Measurements from ENCODE around the gene CHST2.

The CHST2 gene

GRCh38 chr3:143099690-143100089, 19.9 kb upstream of the CHST2 start:
- no peak overlapping the region for H3K4me3 ChIP-seq (ENCODE audit: low read length)
- no peak for TF ChIP-seq CTCF (conservative IDR thresholded peaks at IDR 0.05; ENCODE audit: low read depth, low read length)
- DNase-seq (ENCODE audit: low read depth) = no peak

- DNase-seq (ENCODE audit: low read depth) = no peak
- TF ChIP-seq CTCF (conservative IDR thresholded peaks at IDR 0.05; ENCODE audit: low read depth, low read length) = no peak
- H3K4me3 ChIP-seq (ENCODE audit: low read length) = no peak overlapping the region
Observed at GRCh38 chr3:143100451-143100850, 19.1 kb upstream of the CHST2 start.

- no peak overlapping the region for H3K4me3 ChIP-seq (ENCODE audit: low read length)
- TF ChIP-seq CTCF (conservative IDR thresholded peaks at IDR 0.05; ENCODE audit: low read depth, low read length) = no peak
- DNase-seq (ENCODE audit: low read depth) = no peak
Observed at GRCh38 chr3:143101792-143102381, 17.7 kb upstream of the CHST2 start.

- no peak overlapping the region for H3K4me3 ChIP-seq (ENCODE audit: low read length)
- no peak for TF ChIP-seq CTCF (conservative IDR thresholded peaks at IDR 0.05; ENCODE audit: low read depth, low read length)
- DNase-seq (ENCODE audit: low read depth) = no peak
Observed at GRCh38 chr3:143103652-143104051, 15.9 kb upstream of the CHST2 start.

GRCh38 chr3:143105170-143105569, 14.4 kb upstream of the CHST2 start:
- DNase-seq (ENCODE audit: low read depth) = no peak
- no peak overlapping the region for H3K4me3 ChIP-seq (ENCODE audit: low read length)
- TF ChIP-seq CTCF (conservative IDR thresholded peaks at IDR 0.05; ENCODE audit: low read depth, low read length) = no peak

GRCh38 chr3:143109861-143110260, 9.7 kb upstream of the CHST2 start:
- no peak overlapping the region for H3K4me3 ChIP-seq (ENCODE audit: low read length)
- DNase-seq (ENCODE audit: low read depth) = no peak
- no peak for TF ChIP-seq CTCF (conservative IDR thresholded peaks at IDR 0.05; ENCODE audit: low read depth, low read length)

- TF ChIP-seq CTCF (conservative IDR thresholded peaks at IDR 0.05; ENCODE audit: low read depth, low read length) = no peak
- DNase-seq (ENCODE audit: low read depth) = no peak
- H3K4me3 ChIP-seq (ENCODE audit: low read length) = no peak overlapping the region
Observed at GRCh38 chr3:143110371-143110770, 9.2 kb upstream of the CHST2 start.
